ENCODE measurements around the gene HNRNPLL. TPM values are rescaled to one million over a fixed set of nuclear protein-coding genes. Genes with fewer than 3 reads are reported as not detected.
"Not testable (repeated sequence)": the region's sequence is repeated elsewhere in the genome, so short reads cannot be mapped to it uniquely, and the experiment has no call there.

Gene HNRNPLL
- total RNA-seq, 1 experiment from 2014 or later, result 73.8 TPM

DNA sequence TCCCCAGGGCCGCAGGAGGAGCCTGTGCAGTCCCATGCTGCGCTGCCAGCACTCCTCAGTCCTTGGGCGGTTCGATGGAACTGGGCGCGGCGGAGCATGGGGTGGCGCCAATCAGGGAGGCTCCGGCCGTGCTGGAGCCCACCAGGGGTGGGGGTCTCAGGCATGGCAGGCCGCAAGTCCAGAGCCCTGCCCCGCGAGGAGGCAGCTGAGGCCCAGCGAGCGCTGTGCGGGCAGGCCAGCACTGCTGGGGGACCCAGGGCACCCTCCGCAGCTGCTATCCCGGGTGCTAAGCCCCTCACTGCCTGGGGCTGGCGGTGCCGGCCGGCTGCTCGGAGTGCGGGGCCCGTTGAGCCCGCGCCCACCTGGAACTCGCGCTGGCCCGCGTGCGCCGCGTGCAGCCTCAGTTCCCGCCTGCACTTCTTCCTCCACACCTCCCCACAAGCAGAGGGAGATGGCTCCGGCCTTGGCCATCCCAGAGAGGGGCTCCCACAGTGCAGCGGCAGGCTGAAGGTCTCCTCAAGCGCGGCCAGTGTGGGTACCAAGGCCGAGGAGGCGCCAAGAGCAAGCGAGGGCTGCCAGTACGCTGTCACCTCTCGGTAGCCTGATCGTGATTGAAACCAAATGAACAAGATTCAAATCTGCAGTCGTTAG is 40.4 kb upstream of the HNRNPLL start:
- TF ChIP-seq, protein P1, sequence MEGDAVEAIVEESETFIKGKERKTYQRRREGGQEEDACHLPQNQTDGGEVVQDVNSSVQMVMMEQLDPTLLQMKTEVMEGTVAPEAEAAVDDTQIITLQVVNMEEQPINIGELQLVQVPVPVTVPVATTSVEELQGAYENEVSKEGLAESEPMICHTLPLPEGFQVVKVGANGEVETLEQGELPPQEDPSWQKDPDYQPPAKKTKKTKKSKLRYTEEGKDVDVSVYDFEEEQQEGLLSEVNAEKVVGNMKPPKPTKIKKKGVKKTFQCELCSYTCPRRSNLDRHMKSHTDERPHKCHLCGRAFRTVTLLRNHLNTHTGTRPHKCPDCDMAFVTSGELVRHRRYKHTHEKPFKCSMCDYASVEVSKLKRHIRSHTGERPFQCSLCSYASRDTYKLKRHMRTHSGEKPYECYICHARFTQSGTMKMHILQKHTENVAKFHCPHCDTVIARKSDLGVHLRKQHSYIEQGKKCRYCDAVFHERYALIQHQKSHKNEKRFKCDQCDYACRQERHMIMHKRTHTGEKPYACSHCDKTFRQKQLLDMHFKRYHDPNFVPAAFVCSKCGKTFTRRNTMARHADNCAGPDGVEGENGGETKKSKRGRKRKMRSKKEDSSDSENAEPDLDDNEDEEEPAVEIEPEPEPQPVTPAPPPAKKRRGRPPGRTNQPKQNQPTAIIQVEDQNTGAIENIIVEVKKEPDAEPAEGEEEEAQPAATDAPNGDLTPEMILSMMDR (conservative IDR thresholded peaks at IDR 0.05; ENCODE audit: low read depth, low read length), result no peak
- TF ChIP-seq EZH2 (IDR thresholded peaks at IDR 0.05; ENCODE audit: borderline replicate concordance, low read depth, low read length, poor library complexity, severe bottlenecking), result no peak
- H3K9me3 ChIP-seq (ENCODE audit: low read depth, low read length, poor library complexity, severe bottlenecking), result no peaks in the 10 kb centered on the region
- H3K4me3 ChIP-seq (ENCODE audit: low read depth, low read length, poor library complexity, severe bottlenecking), result no peak overlapping the region
- intact Hi-C loops (cut with micrococcal nuclease; ENCODE audit: unreplicated experiment), result no loop called here
- CTCF ChIA-PET, result no interaction called here
- no peaks in the 10 kb centered on the region for H3K4me1 ChIP-seq (ENCODE audit: insufficient read depth, low read length, poor library complexity, severe bottlenecking)
- H3K27ac ChIP-seq (ENCODE audit: low read depth, low read length, poor library complexity, severe bottlenecking), result no peak overlapping the region
- no peaks in the 10 kb centered on the region for H3K27me3 ChIP-seq (replicated peaks; ENCODE audit: insufficient read depth, low read depth, low read length, poor library complexity)
- DNase-seq (ENCODE audit: low spot score), result no peak
- BruUV-seq (replicated peaks), result no TSS peak
- POLR2A ChIA-PET (ENCODE audit: low non-redundant PET), result no interaction called here
- H3K36me3 ChIP-seq (ENCODE audit: insufficient read depth, low read length, poor library complexity, severe bottlenecking), result no peaks in the 10 kb centered on the region

DNA sequence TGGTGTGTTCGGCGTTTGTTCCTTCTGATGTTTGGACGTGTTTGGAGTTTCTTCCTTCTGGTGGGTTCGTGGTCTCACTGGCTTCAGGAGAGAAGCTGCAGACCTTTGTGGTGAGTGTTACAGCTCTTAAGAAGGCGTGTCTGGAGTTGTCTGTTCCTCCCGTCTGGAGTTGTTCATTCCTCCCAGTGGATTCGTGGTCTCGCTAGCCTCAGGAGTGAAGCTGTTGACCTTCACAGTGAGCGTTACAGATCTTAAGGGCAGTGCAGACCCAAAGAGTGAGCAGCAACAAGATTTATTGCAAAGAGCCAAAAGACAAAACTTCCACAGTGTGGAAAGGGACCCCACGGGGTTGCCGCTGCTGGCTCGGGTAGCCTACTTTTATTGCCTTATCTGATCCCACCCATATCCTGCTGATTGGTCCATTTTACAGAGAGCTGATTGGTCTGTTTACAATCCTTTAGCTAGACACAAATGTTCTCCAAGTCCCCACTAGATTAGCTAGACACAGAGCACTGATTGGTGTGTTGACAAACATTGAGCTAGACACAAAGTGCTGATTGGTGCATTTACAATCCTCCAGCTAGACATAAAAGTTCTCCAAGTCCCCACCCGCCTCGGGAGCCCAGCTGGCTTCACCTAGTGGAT is 39.8 kb upstream of the HNRNPLL start:
- CTCF ChIA-PET; BruUV-seq (replicated peaks); intact Hi-C loops (cut with micrococcal nuclease; ENCODE audit: unreplicated experiment); DNase-seq (ENCODE audit: low spot score); H3K9me3 ChIP-seq (ENCODE audit: low read depth, low read length, poor library complexity, severe bottlenecking); H3K27ac ChIP-seq (ENCODE audit: low read depth, low read length, poor library complexity, severe bottlenecking); POLR2A ChIA-PET (ENCODE audit: low non-redundant PET); H3K4me3 ChIP-seq (ENCODE audit: low read depth, low read length, poor library complexity, severe bottlenecking); H3K27me3 ChIP-seq (replicated peaks; ENCODE audit: insufficient read depth, low read depth, low read length, poor library complexity); H3K4me1 ChIP-seq (ENCODE audit: insufficient read depth, low read length, poor library complexity, severe bottlenecking); H3K36me3 ChIP-seq (ENCODE audit: insufficient read depth, low read length, poor library complexity, severe bottlenecking): not testable (repeated sequence)

DNA sequence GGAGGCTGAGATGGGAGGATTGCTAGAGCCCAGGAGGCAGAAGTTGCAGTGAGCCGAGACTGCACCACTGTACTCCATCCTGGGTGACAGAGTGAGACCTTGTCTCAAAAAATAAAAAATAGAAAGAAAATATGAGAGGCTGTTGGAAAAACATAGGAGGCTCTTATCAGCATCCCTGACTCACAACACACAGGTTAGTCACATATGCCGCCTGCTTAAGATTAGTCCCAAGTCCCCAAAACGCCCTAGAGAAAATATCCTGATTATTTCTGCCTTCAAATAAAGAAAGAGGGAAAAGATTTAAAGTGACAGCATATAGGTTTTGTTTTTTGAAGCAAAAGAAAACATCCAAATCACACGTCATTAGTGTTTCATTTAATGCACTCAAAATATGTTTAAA is 33.3 kb upstream of the HNRNPLL start:
- Histone ChIP-seq H3K27ac (ENCODE audit: low read depth, low read length, poor library complexity, severe bottlenecking) (no peak overlapping the region), H3K4me3 (ENCODE audit: low read depth, low read length, poor library complexity, severe bottlenecking) (no peak overlapping the region), H3K9me3 (ENCODE audit: low read depth, low read length, poor library complexity, severe bottlenecking) (no peaks in the 10 kb centered on the region), H3K4me1 (ENCODE audit: insufficient read depth, low read length, poor library complexity, severe bottlenecking) (no peaks in the 10 kb centered on the region), H3K27me3 (replicated peaks; ENCODE audit: insufficient read depth, low read depth, low read length, poor library complexity) (no peaks in the 10 kb centered on the region), H3K36me3 (ENCODE audit: insufficient read depth, low read length, poor library complexity, severe bottlenecking) (no peaks in the 10 kb centered on the region)
- POLR2A ChIA-PET (ENCODE audit: low non-redundant PET), result no interaction called here
- intact Hi-C loops (cut with micrococcal nuclease; ENCODE audit: unreplicated experiment), result no loop called here
- BruUV-seq (replicated peaks), result no TSS peak
- TF ChIP-seq, protein P1 (conservative IDR thresholded peaks at IDR 0.05; ENCODE audit: low read depth, low read length), result no peak
- TF ChIP-seq EZH2 (IDR thresholded peaks at IDR 0.05; ENCODE audit: borderline replicate concordance, low read depth, low read length, poor library complexity, severe bottlenecking), result no peak
- CTCF ChIA-PET, result no interaction called here
- DNase-seq (ENCODE audit: low spot score), result no peak

DNA sequence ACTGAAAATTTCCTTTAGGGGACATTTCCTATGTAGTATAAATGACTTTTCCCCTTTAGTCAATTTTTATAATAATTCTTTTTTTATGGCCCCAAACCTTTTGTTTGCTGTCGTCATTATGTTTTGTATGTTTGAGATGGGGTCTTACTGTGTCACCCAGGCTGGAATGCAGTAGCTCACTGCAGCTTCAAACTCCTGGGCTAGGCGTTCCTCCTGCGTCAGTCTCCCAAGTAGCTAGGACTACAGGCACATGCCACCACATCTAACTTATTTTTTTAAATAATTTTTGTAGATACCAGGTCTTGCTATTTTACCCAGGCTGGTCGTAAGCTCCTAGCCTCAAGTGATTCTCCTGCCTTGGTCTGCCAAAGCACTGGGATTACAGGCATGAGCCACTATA is 32.4 kb upstream of the HNRNPLL start:
- intact Hi-C loops (cut with micrococcal nuclease; ENCODE audit: unreplicated experiment), result no loop called here
- BruUV-seq (replicated peaks), result no TSS peak
- TF ChIP-seq, protein P1 (conservative IDR thresholded peaks at IDR 0.05; ENCODE audit: low read depth, low read length), result no peak
- TF ChIP-seq EZH2 (IDR thresholded peaks at IDR 0.05; ENCODE audit: borderline replicate concordance, low read depth, low read length, poor library complexity, severe bottlenecking), result no peak
- Histone ChIP-seq H3K4me3 (ENCODE audit: low read depth, low read length, poor library complexity, severe bottlenecking) (no peak overlapping the region), H3K27ac (ENCODE audit: low read depth, low read length, poor library complexity, severe bottlenecking) (no peak overlapping the region), H3K9me3 (ENCODE audit: low read depth, low read length, poor library complexity, severe bottlenecking) (no peaks in the 10 kb centered on the region), H3K4me1 (ENCODE audit: insufficient read depth, low read length, poor library complexity, severe bottlenecking) (no peaks in the 10 kb centered on the region), H3K27me3 (replicated peaks; ENCODE audit: insufficient read depth, low read depth, low read length, poor library complexity) (no peaks in the 10 kb centered on the region), H3K36me3 (ENCODE audit: insufficient read depth, low read length, poor library complexity, severe bottlenecking) (no peaks in the 10 kb centered on the region)
- CTCF ChIA-PET, result no interaction called here
- POLR2A ChIA-PET (ENCODE audit: low non-redundant PET), result no interaction called here
- no peak for DNase-seq (ENCODE audit: low spot score)
